GM12878 (cell line): ENCODE results near the gene LPCAT2. TPM values are rescaled to one million over a fixed set of nuclear protein-coding genes. Genes with fewer than 3 reads are reported as not detected.

Experiments used
- ATAC-seq: fragments of 200-7000 bp; cut with Tn5 transposase; 3 replicates; pipeline ENCODE4 v1.9.1; 2020; ENCODE audit warnings: mild to moderate bottlenecking, moderate library complexity
- BruUV-seq: library from RNA; stranded (reverse); fragments of 400-500 nt; replicated peaks from 2 replicates; lab custom pipeline; 2021; lab: Mats Ljungman, UMichigan
- CTCF ChIA-PET: fragments of 300-600 bp; sonication (Branson Sonifier 250); formaldehyde crosslinking; extraction: SDS; loops from one replicate; lab custom pipeline; 2021; ENCODE audit warnings: inconsistent platforms; lab: Yijun Ruan, JAX
- POLR2A ChIA-PET: fragments of 350-600 bp; formaldehyde crosslinking; extraction: SDS; loops from one replicate; lab custom pipeline; 2021; ENCODE audit warnings: inconsistent platforms; lab: Charles Lee
- RAD21 ChIA-PET: fragments of 300-600 bp; sonication (Branson Sonifier 250); formaldehyde crosslinking; loops from one replicate; lab custom pipeline; 2023; ENCODE audit warnings: antibody characterized with exemption; ENCODE audit not compliant: unreplicated experiment; lab: Charles Lee
- SMC1A ChIA-PET: fragments of 300-600 bp; sonication (Branson Sonifier 250); formaldehyde crosslinking; loops from one replicate; lab custom pipeline; 2023; ENCODE audit not compliant: unreplicated experiment, uncharacterized antibody; lab: Charles Lee
- DNase-seq: peaks from one replicate; pipeline ENCODE4 v3.0.0-alpha.2; 2011; ENCODE audit warnings: low read depth, low spot score
- FAIRE-seq: peaks from 3 replicates; lab custom pipeline; 2011; peaks lifted over from hg19 to GRCh38; lab: Jason Lieb, UNC
- H2AFZ ChIP-seq: 2 replicates; pipeline ENCODE4 v1.6.0; 2011; ENCODE audit warnings: low read depth, low read length, control low read depth; ENCODE audit not compliant: control insufficient read depth
- H3K27ac ChIP-seq: 2 replicates; pipeline ENCODE4 v1.5.1; 2011; ENCODE audit warnings: control low read depth; ENCODE audit not compliant: control insufficient read depth, insufficient read depth
- H3K27me3 ChIP-seq, 2 experiments: replicated peaks in 1 of 2; 2 replicates each; pipeline versions ENCODE4 v1.6.0 to v1.6.1; 2011; ENCODE audit warnings: low read length in 1 of 2; ENCODE audit not compliant: control insufficient read depth in 2 of 2, insufficient read depth in 2 of 2
- H3K36me3 ChIP-seq, 2 experiments: 2 replicates each; pipeline ENCODE4 v1.5.1; 2011; ENCODE audit warnings: low read length in 1 of 2; ENCODE audit not compliant: control insufficient read depth in 2 of 2, insufficient read depth in 2 of 2
- H3K4me1 ChIP-seq: 2 replicates; pipeline ENCODE4 v1.6.1; 2011; ENCODE audit warnings: mild to moderate bottlenecking, low read length, moderate library complexity, mixed read lengths; ENCODE audit not compliant: control insufficient read depth, insufficient read depth
- H3K4me2 ChIP-seq: 2 replicates; pipeline ENCODE4 v1.6.0; 2011; ENCODE audit warnings: control low read depth; ENCODE audit not compliant: control insufficient read depth, insufficient read depth
- H3K4me3 ChIP-seq: fragments of 200-600 bp; sonication (generic); 2 replicates; pipeline ENCODE4 v1.5.1; 2016
- H3K79me2 ChIP-seq: 2 replicates; pipeline ENCODE4 v1.6.0; 2011; ENCODE audit warnings: low read length; ENCODE audit not compliant: control insufficient read depth, insufficient read depth
- H3K9ac ChIP-seq: 2 replicates; pipeline ENCODE4 v1.8.0; 2011; ENCODE audit warnings: low read length, control low read depth, mixed read lengths; ENCODE audit not compliant: control insufficient read depth, insufficient read depth
- H3K9me3 ChIP-seq: replicated peaks from 3 replicates; pipeline ENCODE4 v1.5.1; 2011; ENCODE audit warnings: mild to moderate bottlenecking, low read length; ENCODE audit not compliant: control insufficient read depth, insufficient read depth
- H4K20me1 ChIP-seq: 2 replicates; pipeline ENCODE4 v1.6.0; 2011; ENCODE audit not compliant: control insufficient read depth, insufficient read depth
- EP300 ChIP-seq, 2 experiments: fragments of 150-350 bp in 1 of 2; IDR thresholded peaks; 2 replicates each; pipeline ENCODE4 v1.6.1; 2011 to 2012; ENCODE audit warnings: low read depth in 2 of 2, low read length in 2 of 2, borderline replicate concordance in 1 of 2, improper control_type of control experiment in 1 of 2, inconsistent platforms in 1 of 2; ENCODE audit not compliant: control insufficient read depth in 1 of 2
- MTA3 ChIP-seq: IDR thresholded peaks from 2 replicates; pipeline ENCODE4 v1.6.1; 2012; ENCODE audit warnings: low read length, inconsistent platforms, borderline replicate concordance
- RB1 ChIP-seq: fragments of 450-650 bp; formaldehyde crosslinking; IDR thresholded peaks from 2 replicates; pipeline ENCODE4 v1.6.1; 2017; ENCODE audit warnings: mild to moderate bottlenecking, borderline replicate concordance
- SPI1 ChIP-seq: IDR thresholded peaks from 2 replicates; pipeline ENCODE4 v1.6.1; 2011; ENCODE audit warnings: low read depth, mild to moderate bottlenecking, low read length, moderate library complexity, borderline replicate concordance; ENCODE audit not compliant: insufficient read depth
- WGBS: methylation state at CpG from one replicate; pipeline ENCODE4 v1.1.6; 2016; ENCODE audit warnings: low lambda C conversion rate; ENCODE audit not compliant: insufficient replicate concordance, insufficient coverage; ENCODE audit errors: missing lambda C conversion rate; 5-methylcytosine and 5-hydroxymethylcytosine counted together
- in situ Hi-C: fragments of 300-500 bp; cut with MboI; formaldehyde crosslinking; loops from 9 replicates; pipeline ENCODE4 v1.14.3; 2018; ENCODE audit warnings: mixed read lengths
- intact Hi-C: fragments of 100-400 bp; cut with micrococcal nuclease; formaldehyde crosslinking; loops from one replicate; pipeline ENCODE4 v1.14.2; 2022; ENCODE audit not compliant: unreplicated experiment
- polyA plus RNA-seq, 11 experiments: library from polyadenylated mRNA; depleted of rRNA in 4 of 11; unstranded in 6 of 11; stranded (reverse) in 5 of 11; fragments of >200 nt; fragmentation: Nextera tagmentation in 4 of 11; fragmentation: Illumina TruSeq in 1 of 11; extraction: Ambion mirVana in 4 of 11; extraction: Trizol in 1 of 11; gene quantifications; 1 replicate in 1 of 11; 2 replicates in 10 of 11; pipeline versions ENCODE4 v1.2.1 to v1.2.3, GENCODE V29; 2011 to 2016; ENCODE audit warnings: inconsistent platforms in 2 of 11, missing spikeins in 2 of 11, low read depth in 1 of 11
- total RNA-seq, 4 experiments: library from RNA; depleted of rRNA in 3 of 4; stranded (reverse); fragments of >200 nt in 3 of 4; fragmentation: Illumina TruSeq in 1 of 4; extraction: Trizol in 1 of 4; gene quantifications; 2 replicates each; pipeline versions ENCODE4 v1.2.1 to v1.2.3, GENCODE V29; 2013 to 2021
- TF ChIP-seq, protein P1 (sequence below): IDR thresholded peaks from 2 replicates; pipeline ENCODE4 v1.6.1; 2012; ENCODE audit warnings: improper control_type of control experiment, low read depth, low read length; ENCODE audit not compliant: insufficient replicate concordance
- TF ChIP-seq, protein P2 (sequence below): fragments of 450-650 bp; IDR thresholded peaks from 2 replicates; pipeline ENCODE4 v1.6.1; 2017; ENCODE audit warnings: mild to moderate bottlenecking

The LPCAT2 gene
- total and polyA plus RNA-seq, 10 of the 15 experiments (the other 5 are each of a cell fraction or from before 2014, with no cell fraction given) = 0.01 TPM; not detected in 9

DNA sequence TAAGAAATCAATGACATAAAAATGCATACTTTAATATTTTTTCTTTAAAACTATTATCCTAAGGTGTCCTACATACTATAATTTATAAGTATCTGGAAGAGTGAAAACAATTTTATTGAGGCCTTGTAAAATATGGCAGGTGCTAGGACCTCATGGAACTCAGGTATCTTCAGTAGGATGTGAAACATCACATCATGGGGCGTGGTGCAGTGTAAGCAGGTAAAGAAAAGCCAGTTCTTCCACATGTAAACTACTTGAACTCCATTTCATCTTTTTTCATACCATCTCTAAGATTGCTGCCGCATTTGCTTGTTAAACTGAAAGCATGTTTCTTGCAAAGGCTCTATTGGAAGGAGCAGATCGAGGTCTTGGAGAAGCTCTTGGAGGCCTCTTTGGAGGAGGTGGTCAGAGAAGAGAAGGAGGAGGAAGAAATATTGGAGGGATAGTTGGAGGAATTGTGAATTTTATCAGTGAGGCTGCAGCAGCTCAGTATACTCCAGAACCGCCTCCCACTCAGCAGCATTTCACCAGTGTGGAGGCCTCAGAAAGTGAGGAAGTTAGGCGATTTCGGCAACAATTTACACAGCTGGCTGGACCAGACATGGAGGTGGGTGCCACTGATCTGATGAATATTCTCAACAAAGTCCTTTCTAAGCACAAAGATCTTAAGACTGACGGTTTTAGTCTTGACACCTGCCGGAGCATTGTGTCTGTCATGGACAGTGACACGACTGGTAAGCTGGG is 57.7 kb downstream of the LPCAT2 start, which contains the start of gene CAPNS2:
CAPNS2 (plus strand) TSS at position 253 of the 744 bp plus-strand sequence; CDS start at position 326, 73 bp downstream.
- no peaks in the 10 kb centered on the region for H4K20me1 ChIP-seq
- no peak for TF ChIP-seq RB1
- TF ChIP-seq, all 136 proteins: peak for 0
- no peak within 1 kb of the TSS for H2AFZ ChIP-seq
- no peaks in the 10 kb centered on the region for H3K36me3 ChIP-seq
- no TSS peak for BruUV-seq
- ChIA-PET CTCF (no interaction called here), RAD21 (no interaction called here), POLR2A (no interaction called here), SMC1A (no interaction called here)
- 32% methylated on average over 9 of the region's 9 CpGs for WGBS
- no peaks in the 10 kb centered on the region for H3K79me2 ChIP-seq
- no peak for FAIRE-seq
- no peaks in the 10 kb centered on the region for H3K27me3 ChIP-seq
- no peak within 1 kb of the TSS for H3K9ac ChIP-seq
- no peak within 1 kb of the TSS for H3K27ac ChIP-seq
- no peaks in the 10 kb centered on the region for H3K9me3 ChIP-seq
- no peak for DNase-seq
- H3K4me1 ChIP-seq = no peaks in the 10 kb centered on the region
- intact Hi-C loops (no loop called here), in situ Hi-C loops (no loop called here)
- H3K4me2 ChIP-seq = no peak within 1 kb of the TSS
- no peak for ATAC-seq
- no peak within 1 kb of the TSS for H3K4me3 ChIP-seq

DNA sequence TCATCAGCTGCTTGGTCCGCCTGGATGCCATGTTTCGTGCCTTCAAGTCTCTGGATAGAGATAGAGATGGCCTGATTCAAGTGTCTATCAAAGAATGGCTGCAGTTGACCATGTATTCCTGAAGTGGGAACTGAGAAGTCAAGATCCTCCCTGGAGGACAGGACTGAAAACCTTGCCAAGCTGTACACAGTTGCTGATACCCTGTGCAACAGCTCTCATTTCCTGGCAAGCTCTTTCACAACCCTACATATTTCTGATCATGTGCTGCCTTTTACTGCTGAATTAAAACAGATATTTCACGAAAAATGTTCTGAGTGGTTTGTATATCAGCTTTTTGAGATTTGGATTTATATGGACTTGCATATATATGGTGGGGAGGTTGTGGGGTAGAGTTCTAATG is 58.5 kb downstream of the LPCAT2 start:
- no peak overlapping the region for H3K4me3 ChIP-seq
- ChIA-PET RAD21 (no interaction called here), CTCF (interaction anchor here (1.2 kb wide), 1 partner anchor 11 kb away, joined by 3 read pairs; no protein-coding TSS in a partner anchor), SMC1A (no interaction called here), POLR2A (no interaction called here)
- ATAC-seq (no peak), FAIRE-seq (no peak), DNase-seq (no peak)
- no peaks in the 10 kb centered on the region for H3K9me3 ChIP-seq
- H3K27ac ChIP-seq = no peak overlapping the region
- no peaks in the 10 kb centered on the region for H4K20me1 ChIP-seq
- 2% methylated on average over 3 of the region's 3 CpGs for WGBS
- H3K27me3 ChIP-seq = no peaks in the 10 kb centered on the region
- H2AFZ ChIP-seq = no peak overlapping the region
- no TSS peak for BruUV-seq
- H3K36me3 ChIP-seq = no peaks in the 10 kb centered on the region
- intact Hi-C loops (no loop called here), in situ Hi-C loops (no loop called here)
- H3K79me2 ChIP-seq = no peaks in the 10 kb centered on the region
- no peaks in the 10 kb centered on the region for H3K4me1 ChIP-seq
- no peak overlapping the region for H3K9ac ChIP-seq
- no peak overlapping the region for H3K4me2 ChIP-seq
- TF ChIP-seq EP300 (IDR thresholded peaks at IDR 0.05; ENCODE audit: borderline replicate concordance in 1 of 2, control insufficient read depth in 1 of 2, low read depth in 2 of 2, low read length in 2 of 2) (no peak), RB1 (no peak), MTA3 (no peak), SPI1 (no peak)
- TF ChIP-seq, protein P1, sequence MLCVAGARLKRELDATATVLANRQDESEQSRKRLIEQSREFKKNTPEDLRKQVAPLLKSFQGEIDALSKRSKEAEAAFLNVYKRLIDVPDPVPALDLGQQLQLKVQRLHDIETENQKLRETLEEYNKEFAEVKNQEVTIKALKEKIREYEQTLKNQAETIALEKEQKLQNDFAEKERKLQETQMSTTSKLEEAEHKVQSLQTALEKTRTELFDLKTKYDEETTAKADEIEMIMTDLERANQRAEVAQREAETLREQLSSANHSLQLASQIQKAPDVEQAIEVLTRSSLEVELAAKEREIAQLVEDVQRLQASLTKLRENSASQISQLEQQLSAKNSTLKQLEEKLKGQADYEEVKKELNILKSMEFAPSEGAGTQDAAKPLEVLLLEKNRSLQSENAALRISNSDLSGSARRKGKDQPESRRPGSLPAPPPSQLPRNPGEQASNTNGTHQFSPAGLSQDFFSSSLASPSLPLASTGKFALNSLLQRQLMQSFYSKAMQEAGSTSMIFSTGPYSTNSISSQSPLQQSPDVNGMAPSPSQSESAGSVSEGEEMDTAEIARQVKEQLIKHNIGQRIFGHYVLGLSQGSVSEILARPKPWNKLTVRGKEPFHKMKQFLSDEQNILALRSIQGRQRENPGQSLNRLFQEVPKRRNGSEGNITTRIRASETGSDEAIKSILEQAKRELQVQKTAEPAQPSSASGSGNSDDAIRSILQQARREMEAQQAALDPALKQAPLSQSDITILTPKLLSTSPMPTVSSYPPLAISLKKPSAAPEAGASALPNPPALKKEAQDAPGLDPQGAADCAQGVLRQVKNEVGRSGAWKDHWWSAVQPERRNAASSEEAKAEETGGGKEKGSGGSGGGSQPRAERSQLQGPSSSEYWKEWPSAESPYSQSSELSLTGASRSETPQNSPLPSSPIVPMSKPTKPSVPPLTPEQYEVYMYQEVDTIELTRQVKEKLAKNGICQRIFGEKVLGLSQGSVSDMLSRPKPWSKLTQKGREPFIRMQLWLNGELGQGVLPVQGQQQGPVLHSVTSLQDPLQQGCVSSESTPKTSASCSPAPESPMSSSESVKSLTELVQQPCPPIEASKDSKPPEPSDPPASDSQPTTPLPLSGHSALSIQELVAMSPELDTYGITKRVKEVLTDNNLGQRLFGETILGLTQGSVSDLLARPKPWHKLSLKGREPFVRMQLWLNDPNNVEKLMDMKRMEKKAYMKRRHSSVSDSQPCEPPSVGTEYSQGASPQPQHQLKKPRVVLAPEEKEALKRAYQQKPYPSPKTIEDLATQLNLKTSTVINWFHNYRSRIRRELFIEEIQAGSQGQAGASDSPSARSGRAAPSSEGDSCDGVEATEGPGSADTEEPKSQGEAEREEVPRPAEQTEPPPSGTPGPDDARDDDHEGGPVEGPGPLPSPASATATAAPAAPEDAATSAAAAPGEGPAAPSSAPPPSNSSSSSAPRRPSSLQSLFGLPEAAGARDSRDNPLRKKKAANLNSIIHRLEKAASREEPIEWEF = no peak
- TF ChIP-seq, protein P2, sequence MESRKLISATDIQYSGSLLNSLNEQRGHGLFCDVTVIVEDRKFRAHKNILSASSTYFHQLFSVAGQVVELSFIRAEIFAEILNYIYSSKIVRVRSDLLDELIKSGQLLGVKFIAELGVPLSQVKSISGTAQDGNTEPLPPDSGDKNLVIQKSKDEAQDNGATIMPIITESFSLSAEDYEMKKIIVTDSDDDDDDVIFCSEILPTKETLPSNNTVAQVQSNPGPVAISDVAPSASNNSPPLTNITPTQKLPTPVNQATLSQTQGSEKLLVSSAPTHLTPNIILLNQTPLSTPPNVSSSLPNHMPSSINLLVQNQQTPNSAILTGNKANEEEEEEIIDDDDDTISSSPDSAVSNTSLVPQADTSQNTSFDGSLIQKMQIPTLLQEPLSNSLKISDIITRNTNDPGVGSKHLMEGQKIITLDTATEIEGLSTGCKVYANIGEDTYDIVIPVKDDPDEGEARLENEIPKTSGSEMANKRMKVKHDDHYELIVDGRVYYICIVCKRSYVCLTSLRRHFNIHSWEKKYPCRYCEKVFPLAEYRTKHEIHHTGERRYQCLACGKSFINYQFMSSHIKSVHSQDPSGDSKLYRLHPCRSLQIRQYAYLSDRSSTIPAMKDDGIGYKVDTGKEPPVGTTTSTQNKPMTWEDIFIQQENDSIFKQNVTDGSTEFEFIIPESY = no peak
